ENCODE data around the gene CTNS. TPM values are rescaled to one million over a fixed set of nuclear protein-coding genes. Genes with fewer than 3 reads are reported as not detected.

CTNS gene
- total RNA-seq, 1 experiment from 2014 or later = 20.4 TPM

DNA sequence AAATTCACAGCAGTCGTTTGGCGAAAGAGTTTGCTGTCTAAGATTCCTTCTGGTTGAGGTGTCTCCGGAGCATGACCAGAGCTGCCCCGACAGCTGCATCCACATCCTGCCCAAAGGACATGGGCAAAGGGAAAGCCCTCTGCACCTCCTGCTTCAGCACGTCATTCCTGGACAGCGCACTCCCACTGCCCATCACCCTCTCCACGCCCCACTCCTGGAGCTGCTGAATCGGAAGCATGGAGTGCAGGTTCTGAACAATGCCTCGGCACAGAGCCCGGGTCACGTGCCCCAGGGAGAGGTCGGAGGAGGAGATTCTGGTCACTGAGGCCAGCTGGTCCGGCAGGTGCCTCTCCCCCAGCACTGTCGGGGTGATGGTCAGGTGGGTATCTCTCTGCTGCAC is 26.0 kb upstream of the CTNS start:
- CTCF ChIA-PET = no interaction called here
- Histone ChIP-seq H3K27me3 (ENCODE audit: control insufficient read depth, insufficient read depth, low read length) (no peaks in the 10 kb centered on the region), H3K4me1 (ENCODE audit: control insufficient read depth, insufficient read depth, low read length) (no peaks in the 10 kb centered on the region), H3K9me3 (ENCODE audit: control insufficient read depth, insufficient read depth, low read depth, low read length) (no peaks in the 10 kb centered on the region), H3K27ac (ENCODE audit: low read length) (no peak overlapping the region), H3K4me3 (ENCODE audit: low read depth in 2 of 2, low read length in 2 of 2) (no peak overlapping the region), H3K36me3 (ENCODE audit: control insufficient read depth, insufficient read depth, low read length) (no peaks in the 10 kb centered on the region)
- ATAC-seq = no peak
- no TSS peak for BruUV-seq (replicated peaks)
- TF ChIP-seq, protein P1, sequence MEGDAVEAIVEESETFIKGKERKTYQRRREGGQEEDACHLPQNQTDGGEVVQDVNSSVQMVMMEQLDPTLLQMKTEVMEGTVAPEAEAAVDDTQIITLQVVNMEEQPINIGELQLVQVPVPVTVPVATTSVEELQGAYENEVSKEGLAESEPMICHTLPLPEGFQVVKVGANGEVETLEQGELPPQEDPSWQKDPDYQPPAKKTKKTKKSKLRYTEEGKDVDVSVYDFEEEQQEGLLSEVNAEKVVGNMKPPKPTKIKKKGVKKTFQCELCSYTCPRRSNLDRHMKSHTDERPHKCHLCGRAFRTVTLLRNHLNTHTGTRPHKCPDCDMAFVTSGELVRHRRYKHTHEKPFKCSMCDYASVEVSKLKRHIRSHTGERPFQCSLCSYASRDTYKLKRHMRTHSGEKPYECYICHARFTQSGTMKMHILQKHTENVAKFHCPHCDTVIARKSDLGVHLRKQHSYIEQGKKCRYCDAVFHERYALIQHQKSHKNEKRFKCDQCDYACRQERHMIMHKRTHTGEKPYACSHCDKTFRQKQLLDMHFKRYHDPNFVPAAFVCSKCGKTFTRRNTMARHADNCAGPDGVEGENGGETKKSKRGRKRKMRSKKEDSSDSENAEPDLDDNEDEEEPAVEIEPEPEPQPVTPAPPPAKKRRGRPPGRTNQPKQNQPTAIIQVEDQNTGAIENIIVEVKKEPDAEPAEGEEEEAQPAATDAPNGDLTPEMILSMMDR (IDR thresholded peaks at IDR 0.05) = no peak
- TF ChIP-seq REST (IDR thresholded peaks at IDR 0.05; ENCODE audit: insufficient read depth in 1 of 2, low read depth in 2 of 2, low read length in 1 of 2) (no peak), POLR2AphosphoS5 (IDR thresholded peaks at IDR 0.05; ENCODE audit: low read depth, low read length) (no peak), TCF7L2 (IDR thresholded peaks at IDR 0.05; ENCODE audit: low read depth, low read length) (no peak), SIN3A (IDR thresholded peaks at IDR 0.05; ENCODE audit: borderline replicate concordance, insufficient read depth, low read depth, low read length) (no peak)
- DNase-seq (ENCODE audit: low read depth, low spot score) = no peak
- intact Hi-C loops (cut with micrococcal nuclease; ENCODE audit: unreplicated experiment) = no loop called here
- in situ Hi-C loops (cut with HindIII; ENCODE audit: low pct_unique_long_range_greater_than_20kb, low sequenced_read_pairs) = no loop called here
- POLR2A ChIA-PET = no interaction called here

- no peak overlapping the region for H3K4me3 ChIP-seq (ENCODE audit: low read depth in 2 of 2, low read length in 2 of 2)
- intact Hi-C loops (cut with micrococcal nuclease; ENCODE audit: unreplicated experiment) (no loop called here), in situ Hi-C loops (cut with HindIII; ENCODE audit: low pct_unique_long_range_greater_than_20kb, low sequenced_read_pairs) (no loop called here)
- no peak overlapping the region for H3K27ac ChIP-seq (ENCODE audit: low read length)
- ChIA-PET POLR2A (no interaction called here), CTCF (no interaction called here)
- H3K27me3 ChIP-seq (ENCODE audit: control insufficient read depth, insufficient read depth, low read length) = no peaks in the 10 kb centered on the region
- no peaks in the 10 kb centered on the region; the same call in 1 of the 2 replicates for H3K36me3 ChIP-seq (ENCODE audit: control insufficient read depth, insufficient read depth, low read length)
- no peaks in the 10 kb centered on the region for H3K4me1 ChIP-seq (ENCODE audit: control insufficient read depth, insufficient read depth, low read length)
- DNase-seq (ENCODE audit: low read depth, low spot score) = no peak
- TF ChIP-seq, protein P1 (IDR thresholded peaks at IDR 0.05) = no peak
- TF ChIP-seq POLR2AphosphoS5 (IDR thresholded peaks at IDR 0.05; ENCODE audit: low read depth, low read length) = no peak
- TF ChIP-seq TCF7L2 (IDR thresholded peaks at IDR 0.05; ENCODE audit: low read depth, low read length) = no peak
- no peak for TF ChIP-seq SIN3A (IDR thresholded peaks at IDR 0.05; ENCODE audit: borderline replicate concordance, insufficient read depth, low read depth, low read length)
- TF ChIP-seq REST (IDR thresholded peaks at IDR 0.05; ENCODE audit: insufficient read depth in 1 of 2, low read depth in 2 of 2, low read length in 1 of 2) = no peak
- ATAC-seq = no peak
- H3K9me3 ChIP-seq (ENCODE audit: control insufficient read depth, insufficient read depth, low read depth, low read length) = no peaks in the 10 kb centered on the region
- no TSS peak for BruUV-seq (replicated peaks)
These were observed 23.4 kb upstream of the CTNS start for GRCh38 chr17:3613124-3613523.

Measured in Panc1 (cell line).